Measurements from ENCODE around the gene CTRB1. TPM values are rescaled to one million over a fixed set of nuclear protein-coding genes. Genes with fewer than 3 reads are reported as not detected.

CTRB1 gene
- polyA plus RNA-seq (2013, experiment 1 of 2) = not detected
- 0.04 TPM for polyA plus RNA-seq (2013, experiment 2 of 2)

- no peak for DNase-seq
- Histone ChIP-seq H3K18ac (ENCODE audit: low read length) (no peak within 1 kb of the TSS), H3K4me3 (ENCODE audit: low read length) (no peak within 1 kb of the TSS), H2BK15ac (replicated peaks; ENCODE audit: low read depth) (no peak within 1 kb of the TSS), H4K8ac (ENCODE audit: low read depth, low read length) (no peak within 1 kb of the TSS), H3K79me1 (ENCODE audit: low read length) (no peaks in the 10 kb centered on the region), H3K36me3 (ENCODE audit: control insufficient read depth, insufficient read depth, low read length) (no peaks in the 10 kb centered on the region), H3K4me2 (ENCODE audit: low read length) (no peak within 1 kb of the TSS), H3K4ac (ENCODE audit: low read depth, low read length) (no peak within 1 kb of the TSS), H2AK5ac (ENCODE audit: low read length) (no peak within 1 kb of the TSS), H2BK120ac (ENCODE audit: low read depth, low read length) (no peak within 1 kb of the TSS), H3K79me2 (ENCODE audit: control insufficient read depth, insufficient read depth, low read length) (no peaks in the 10 kb centered on the region), H3K27me3 (ENCODE audit: insufficient read depth, low read length, poor library complexity) (no peaks in the 10 kb centered on the region), H3K56ac (ENCODE audit: low read length) (no peak within 1 kb of the TSS), H2BK5ac (ENCODE audit: low read length) (no peak within 1 kb of the TSS), H3K27ac (ENCODE audit: low read depth, low read length) (no peak within 1 kb of the TSS), H4K5ac (ENCODE audit: low read length) (no peak within 1 kb of the TSS), H3K23ac (ENCODE audit: low read length) (no peak within 1 kb of the TSS), H3K9ac (ENCODE audit: low read length) (no peak within 1 kb of the TSS), H3K4me1 (ENCODE audit: control insufficient read depth, low read depth, low read length) (no peaks in the 10 kb centered on the region)
- WGBS (ENCODE audit: extremely low coverage, insufficient coverage, low lambda C conversion rate) = no CpG with 5 or more reads among the region's 19 CpGs
These were observed at the start of gene CTRB1 for GRCh38 chr16:75218256-75219076. CTRB1 (plus strand) TSS chr16:75218988; CDS start chr16:75219008, 20 bp downstream.

- no peak overlapping the region for H3K9ac ChIP-seq (ENCODE audit: low read length)
- no peak for DNase-seq
- H4K8ac ChIP-seq (ENCODE audit: low read depth, low read length) = no peak overlapping the region
- no peak overlapping the region for H2BK15ac ChIP-seq (replicated peaks; ENCODE audit: low read depth)
- H2BK120ac ChIP-seq (ENCODE audit: low read depth, low read length) = no peak overlapping the region
- no peak overlapping the region for H3K23ac ChIP-seq (ENCODE audit: low read length)
- WGBS (ENCODE audit: extremely low coverage, insufficient coverage, low lambda C conversion rate) = no CpG with 5 or more reads among the region's 10 CpGs
- peaks cover 18% of the 10 kb centered on the region for H3K36me3 ChIP-seq (ENCODE audit: control insufficient read depth, insufficient read depth, low read length)
- no peak overlapping the region for H2BK5ac ChIP-seq (ENCODE audit: low read length)
- no peak overlapping the region for H3K27ac ChIP-seq (ENCODE audit: low read depth, low read length)
- no peak overlapping the region for H3K56ac ChIP-seq (ENCODE audit: low read length)
- H3K4ac ChIP-seq (ENCODE audit: low read depth, low read length) = no peak overlapping the region
- no peaks in the 10 kb centered on the region for H3K79me2 ChIP-seq (ENCODE audit: control insufficient read depth, insufficient read depth, low read length)
- H3K27me3 ChIP-seq (ENCODE audit: insufficient read depth, low read length, poor library complexity) = no peaks in the 10 kb centered on the region
- H3K79me1 ChIP-seq (ENCODE audit: low read length) = no peaks in the 10 kb centered on the region
- no peaks in the 10 kb centered on the region for H3K4me1 ChIP-seq (ENCODE audit: control insufficient read depth, low read depth, low read length)
- H3K18ac ChIP-seq (ENCODE audit: low read length) = no peak overlapping the region
- peak overlapping the region; percentile 42 for H3K4me3 ChIP-seq (ENCODE audit: low read length)
- H2AK5ac ChIP-seq (ENCODE audit: low read length) = no peak overlapping the region
- H3K4me2 ChIP-seq (ENCODE audit: low read length) = no peak overlapping the region
- H4K5ac ChIP-seq (ENCODE audit: low read length) = no peak overlapping the region
These were observed 48.8 kb upstream of the CTRB1 start for GRCh38 chr16:75169899-75170405.

- H4K8ac ChIP-seq (ENCODE audit: low read depth, low read length) = no peak overlapping the region
- no peak overlapping the region for H3K4me2 ChIP-seq (ENCODE audit: low read length)
- no CpG with 5 or more reads among the region's 4 CpGs for WGBS (ENCODE audit: extremely low coverage, insufficient coverage, low lambda C conversion rate)
- H3K36me3 ChIP-seq (ENCODE audit: control insufficient read depth, insufficient read depth, low read length) = peaks cover 12% of the 10 kb centered on the region
- no peak overlapping the region for H3K9ac ChIP-seq (ENCODE audit: low read length)
- H3K4me1 ChIP-seq (ENCODE audit: control insufficient read depth, low read depth, low read length) = no peaks in the 10 kb centered on the region
- no peak overlapping the region for H3K23ac ChIP-seq (ENCODE audit: low read length)
- H2BK5ac ChIP-seq (ENCODE audit: low read length) = no peak overlapping the region
- H2BK15ac ChIP-seq (replicated peaks; ENCODE audit: low read depth) = no peak overlapping the region
- no peak overlapping the region for H4K5ac ChIP-seq (ENCODE audit: low read length)
- H3K27me3 ChIP-seq (ENCODE audit: insufficient read depth, low read length, poor library complexity) = no peaks in the 10 kb centered on the region
- no peak overlapping the region for H2AK5ac ChIP-seq (ENCODE audit: low read length)
- DNase-seq = no peak
- no peak overlapping the region for H3K4ac ChIP-seq (ENCODE audit: low read depth, low read length)
- H3K27ac ChIP-seq (ENCODE audit: low read depth, low read length) = no peak overlapping the region
- no peak overlapping the region for H3K56ac ChIP-seq (ENCODE audit: low read length)
- no peaks in the 10 kb centered on the region for H3K79me2 ChIP-seq (ENCODE audit: control insufficient read depth, insufficient read depth, low read length)
- H3K18ac ChIP-seq (ENCODE audit: low read length) = no peak overlapping the region
- no peak overlapping the region for H3K4me3 ChIP-seq (ENCODE audit: low read length)
- H3K79me1 ChIP-seq (ENCODE audit: low read length) = no peaks in the 10 kb centered on the region
- H2BK120ac ChIP-seq (ENCODE audit: low read depth, low read length) = no peak overlapping the region
These were observed 46.2 kb upstream of the CTRB1 start for GRCh38 chr16:75172578-75172977.

- Histone ChIP-seq H3K4me3 (ENCODE audit: low read length) (no peak overlapping the region), H3K4ac (ENCODE audit: low read depth, low read length) (no peak overlapping the region), H3K4me1 (ENCODE audit: control insufficient read depth, low read depth, low read length) (no peaks in the 10 kb centered on the region), H2BK120ac (ENCODE audit: low read depth, low read length) (no peak overlapping the region), H3K27me3 (ENCODE audit: insufficient read depth, low read length, poor library complexity) (no peaks in the 10 kb centered on the region), H2BK5ac (ENCODE audit: low read length) (no peak overlapping the region), H3K4me2 (ENCODE audit: low read length) (no peak overlapping the region), H3K79me2 (ENCODE audit: control insufficient read depth, insufficient read depth, low read length) (no peaks in the 10 kb centered on the region), H2BK15ac (replicated peaks; ENCODE audit: low read depth) (no peak overlapping the region), H3K27ac (ENCODE audit: low read depth, low read length) (no peak overlapping the region), H3K56ac (ENCODE audit: low read length) (no peak overlapping the region), H3K36me3 (ENCODE audit: control insufficient read depth, insufficient read depth, low read length) (peaks cover 4% of the 10 kb centered on the region), H3K9ac (ENCODE audit: low read length) (no peak overlapping the region), H4K8ac (ENCODE audit: low read depth, low read length) (no peak overlapping the region), H4K5ac (ENCODE audit: low read length) (no peak overlapping the region), H2AK5ac (ENCODE audit: low read length) (no peak overlapping the region), H3K18ac (ENCODE audit: low read length) (no peak overlapping the region), H3K23ac (ENCODE audit: low read length) (no peak overlapping the region), H3K79me1 (ENCODE audit: low read length) (no peaks in the 10 kb centered on the region)
- no peak for DNase-seq
- no CpG with 5 or more reads among the region's 3 CpGs for WGBS (ENCODE audit: extremely low coverage, insufficient coverage, low lambda C conversion rate)
These were observed 43.7 kb upstream of the CTRB1 start for GRCh38 chr16:75175074-75175473.

GRCh38 chr16:75176926-75177325 is 41.9 kb upstream of the CTRB1 start:
- H3K9ac ChIP-seq (ENCODE audit: low read length) = no peak overlapping the region
- no peak overlapping the region for H4K5ac ChIP-seq (ENCODE audit: low read length)
- H3K27ac ChIP-seq (ENCODE audit: low read depth, low read length) = no peak overlapping the region
- H3K79me2 ChIP-seq (ENCODE audit: control insufficient read depth, insufficient read depth, low read length) = no peaks in the 10 kb centered on the region
- no peak overlapping the region for H3K18ac ChIP-seq (ENCODE audit: low read length)
- no peaks in the 10 kb centered on the region for H3K79me1 ChIP-seq (ENCODE audit: low read length)
- no peak overlapping the region for H3K4ac ChIP-seq (ENCODE audit: low read depth, low read length)
- no peak overlapping the region for H3K56ac ChIP-seq (ENCODE audit: low read length)
- H2BK5ac ChIP-seq (ENCODE audit: low read length) = no peak overlapping the region
- no peak overlapping the region for H3K4me3 ChIP-seq (ENCODE audit: low read length)
- H3K4me1 ChIP-seq (ENCODE audit: control insufficient read depth, low read depth, low read length) = no peaks in the 10 kb centered on the region
- H3K36me3 ChIP-seq (ENCODE audit: control insufficient read depth, insufficient read depth, low read length) = no peaks in the 10 kb centered on the region
- no peak overlapping the region for H2AK5ac ChIP-seq (ENCODE audit: low read length)
- no peak overlapping the region for H2BK15ac ChIP-seq (replicated peaks; ENCODE audit: low read depth)
- DNase-seq = no peak
- H4K8ac ChIP-seq (ENCODE audit: low read depth, low read length) = no peak overlapping the region
- no peak overlapping the region for H3K4me2 ChIP-seq (ENCODE audit: low read length)
- no peak overlapping the region for H3K23ac ChIP-seq (ENCODE audit: low read length)
- no CpG with 5 or more reads among the region's 2 CpGs for WGBS (ENCODE audit: extremely low coverage, insufficient coverage, low lambda C conversion rate)
- H3K27me3 ChIP-seq (ENCODE audit: insufficient read depth, low read length, poor library complexity) = no peaks in the 10 kb centered on the region
- H2BK120ac ChIP-seq (ENCODE audit: low read depth, low read length) = no peak overlapping the region

All from mesendoderm (in vitro differentiated cells).